ENCODE data around the gene SEL1L. TPM values are rescaled to one million over a fixed set of nuclear protein-coding genes. Genes with fewer than 3 reads are reported as not detected.

The SEL1L gene
- total RNA-seq, 2 experiments from 2014 or later, result 48.9 to 51.3 TPM

Other genes starting within 250 kb of the SEL1L start
- gene STON2, start 133.5 kb downstream of the SEL1L start, total RNA-seq, result under 1 TPM in 1 of 2 experiments, not detected in 1; 0.13 TPM